ENCODE data around the gene LMAN2L. TPM values are rescaled to one million over a fixed set of nuclear protein-coding genes. Genes with fewer than 3 reads are reported as not detected.

Gene LMAN2L
- total RNA-seq, 2 donors from 2014 or later, result 9.1 to 12.8 TPM

GRCh38 chr2:96662360-96662759, 77.5 kb downstream of the LMAN2L start:
- Histone ChIP-seq H3K36me3 (no peaks in the 10 kb centered on the region), H3K9me3 (no peaks in the 10 kb centered on the region), H3K27me3 (replicated peaks; ENCODE audit: insufficient read depth) (no peaks in the 10 kb centered on the region), H3K4me3 (no peak overlapping the region), H3K4me1 (ENCODE audit: control insufficient read depth in 1 of 2, low read depth in 2 of 2) (peaks cover 13 to 18% of the 10 kb centered on the region in 2 donors), H3K27ac (no peak overlapping the region)
- DNase-seq (ENCODE audit: low spot score) (no peak), ATAC-seq (ENCODE audit: insufficient number of reproducible peaks, low FRiP score, low read depth) (no peak)
- TF ChIP-seq CTCF (IDR thresholded peaks at IDR 0.05), result no peak

- ATAC-seq (ENCODE audit: insufficient number of reproducible peaks, low FRiP score, low read depth), result no peak
- no peak overlapping the region for H3K27ac ChIP-seq
- peaks cover 13 to 17% of the 10 kb centered on the region in 2 donors for H3K4me1 ChIP-seq (ENCODE audit: control insufficient read depth in 1 of 2, low read depth in 2 of 2)
- H3K27me3 ChIP-seq (replicated peaks; ENCODE audit: insufficient read depth), result no peaks in the 10 kb centered on the region
- H3K4me3 ChIP-seq, result no peak overlapping the region
- TF ChIP-seq CTCF (IDR thresholded peaks at IDR 0.05), result no peak
- H3K9me3 ChIP-seq, result no peaks in the 10 kb centered on the region
- no peaks in the 10 kb centered on the region for H3K36me3 ChIP-seq
- no peak for DNase-seq (ENCODE audit: low spot score)
Observed at GRCh38 chr2:96661324-96661723, 78.5 kb downstream of the LMAN2L start.

- Histone ChIP-seq H3K36me3 (no peaks in the 10 kb centered on the region), H3K4me1 (ENCODE audit: control insufficient read depth in 1 of 2, low read depth in 2 of 2) (no peaks in the 10 kb centered on the region), H3K9me3 (no peaks in the 10 kb centered on the region), H3K27me3 (replicated peaks; ENCODE audit: insufficient read depth) (no peaks in the 10 kb centered on the region), H3K4me3 (no peak overlapping the region), H3K27ac (no peak overlapping the region)
- no peak for DNase-seq (ENCODE audit: low spot score)
- TF ChIP-seq CTCF (IDR thresholded peaks at IDR 0.05), result no peak
- ATAC-seq (ENCODE audit: insufficient number of reproducible peaks, low FRiP score, low read depth), result no peak
Observed at GRCh38 chr2:96656540-96656939, 83.3 kb downstream of the LMAN2L start.

Other genes with a start within 250 kb of the LMAN2L start
- not detected for gene NEURL3, start 234.7 kb downstream of the LMAN2L start, total RNA-seq
- gene ARID5A, start 203.3 kb downstream of the LMAN2L start, total RNA-seq, result 100 to 1,000 TPM; 152 to 231 TPM
- 10 to 100 TPM; 60.2 to 73.4 TPM for gene KANSL3, start 101.8 kb downstream of the LMAN2L start, total RNA-seq
- not detected for gene FER1L5, start 97.3 kb downstream of the LMAN2L start, total RNA-seq
- gene CNNM4, start 20.8 kb upstream of the LMAN2L start, total RNA-seq, result 1 to 10 TPM; 6.5 TPM
- gene CNNM3, start 76.2 kb upstream of the LMAN2L start, total RNA-seq, result 10 to 100 TPM; 11.5 to 14.3 TPM
- gene ANKRD23, start 104.0 kb upstream of the LMAN2L start, total RNA-seq, result 1 to 10 TPM; 6.0 to 8.4 TPM
- 10 to 100 TPM in 1 of 2 donors, 1 to 10 TPM in 1; 8.4 to 18.0 TPM for gene ANKRD39, start 118.0 kb upstream of the LMAN2L start, total RNA-seq
- 10 to 100 TPM; 44.1 to 66.3 TPM for gene SEMA4C, start 130.0 kb upstream of the LMAN2L start, total RNA-seq
- not detected for gene FAM178B, start 246.5 kb upstream of the LMAN2L start, total RNA-seq